SK-N-SH treated with all-trans-retinoic acid at 6 μM for 48 hours (cell line): Measurements from ENCODE around the gene UNG.

Experiments
- ATAC-seq: fragments of 200-7000 bp; cut with Tn5 transposase; 3 replicates; pipeline ENCODE4 v1.9.1; 2020; ENCODE audit warnings: mild to moderate bottlenecking, moderate library complexity
- ARNTL ChIP-seq: fragments of 450-650 bp; formaldehyde crosslinking; IDR thresholded peaks from 2 replicates; pipeline ENCODE4 v1.5.0; 2020; ENCODE audit warnings: low read depth, mild to moderate bottlenecking, moderate library complexity, borderline replicate concordance
- BACH2 ChIP-seq: fragments of 250-450 bp; sonication (Bioruptor Pico); IDR thresholded peaks from 2 replicates; pipeline ENCODE4 v1.9.0; 2021; ENCODE audit warnings: mild to moderate bottlenecking, borderline replicate concordance
- CSDC2 ChIP-seq: fragments of 250-450 bp; sonication (Bioruptor Pico); IDR thresholded peaks from 2 replicates; pipeline ENCODE4 v1.5.0; 2020; ENCODE audit warnings: mild to moderate bottlenecking, moderate library complexity
- ESRRG ChIP-seq: fragments of 250-450 bp; sonication (Bioruptor Pico); IDR thresholded peaks from 2 replicates; pipeline ENCODE4 v1.6.1; 2021; ENCODE audit warnings: mild to moderate bottlenecking
- GLIS3 ChIP-seq: fragments of 250-450 bp; sonication (Bioruptor Pico); IDR thresholded peaks from 2 replicates; pipeline ENCODE4 v1.5.0; 2020; ENCODE audit warnings: mild to moderate bottlenecking, moderate library complexity
- ISL1 ChIP-seq: fragments of 250-450 bp; sonication (Bioruptor Pico); IDR thresholded peaks from 2 replicates; pipeline ENCODE4 v2.1.2; 2022; ENCODE audit warnings: mild to moderate bottlenecking, moderate library complexity
- PPARA ChIP-seq: fragments of 250-450 bp; sonication (Bioruptor Pico); IDR thresholded peaks from 2 replicates; pipeline ENCODE4 v1.5.0; 2020; ENCODE audit warnings: mild to moderate bottlenecking, borderline replicate concordance
- RARB ChIP-seq: fragments of 250-450 bp; sonication (Bioruptor Pico); IDR thresholded peaks from 2 replicates; pipeline ENCODE4 v1.8.0; 2021; ENCODE audit warnings: mild to moderate bottlenecking, moderate library complexity
- SNAI2 ChIP-seq: fragments of 250-450 bp; sonication (Bioruptor Pico); IDR thresholded peaks from 2 replicates; pipeline ENCODE4 v1.5.0; 2020; ENCODE audit warnings: mild to moderate bottlenecking, moderate library complexity
- TCF4 ChIP-seq: fragments of 250-450 bp; sonication (Bioruptor Pico); IDR thresholded peaks from 2 replicates; pipeline ENCODE4 v1.8.0; 2021; ENCODE audit warnings: mild to moderate bottlenecking, moderate library complexity, borderline replicate concordance
- TOX ChIP-seq: fragments of 250-450 bp; sonication (Bioruptor Pico); IDR thresholded peaks from 2 replicates; pipeline ENCODE4 v1.8.0; 2021; ENCODE audit warnings: mild to moderate bottlenecking, moderate library complexity, borderline replicate concordance
- ZC3H10 ChIP-seq: fragments of 250-450 bp; sonication (Bioruptor Pico); IDR thresholded peaks from 2 replicates; pipeline ENCODE4 v1.5.1; 2021; ENCODE audit warnings: mild to moderate bottlenecking, moderate library complexity
- ZFP30 ChIP-seq: fragments of 450-650 bp; formaldehyde crosslinking; IDR thresholded peaks from 2 replicates; pipeline ENCODE4 v1.5.0; 2022; ENCODE audit warnings: mild to moderate bottlenecking, moderate library complexity
- ZNF565 ChIP-seq: fragments of 450-650 bp; formaldehyde crosslinking; conservative IDR thresholded peaks from 2 replicates; pipeline ENCODE4 v1.5.0; 2020; ENCODE audit warnings: low read depth, mild to moderate bottlenecking, moderate library complexity
- ZNF70 ChIP-seq: fragments of 450-650 bp; formaldehyde crosslinking; IDR thresholded peaks from 2 replicates; pipeline ENCODE4 v1.5.0; 2020; ENCODE audit warnings: mild to moderate bottlenecking, moderate library complexity
- ZNF8 ChIP-seq: fragments of 450-650 bp; formaldehyde crosslinking; IDR thresholded peaks from 2 replicates; pipeline ENCODE4 v1.5.0; 2020; ENCODE audit warnings: mild to moderate bottlenecking, moderate library complexity
- TF ChIP-seq, protein P1 (sequence below): fragments of 250-450 bp; sonication (Bioruptor Pico); IDR thresholded peaks from 2 replicates; pipeline ENCODE4 v1.5.1; 2020; ENCODE audit warnings: low read depth, mild to moderate bottlenecking, moderate library complexity
- TF ChIP-seq, protein P2 (sequence below): fragments of 250-450 bp; sonication (Bioruptor Pico); IDR thresholded peaks from 2 replicates; pipeline ENCODE4 v1.8.0; 2021; ENCODE audit warnings: low read depth, mild to moderate bottlenecking, moderate library complexity, borderline replicate concordance
- TF ChIP-seq, protein P3 (sequence below): fragments of 250-450 bp; sonication (Bioruptor Pico); IDR thresholded peaks from 2 replicates; pipeline ENCODE4 v1.5.1; 2021; ENCODE audit warnings: mild to moderate bottlenecking, moderate library complexity
- TF ChIP-seq, protein P4 (sequence below): fragments of 250-450 bp; sonication (Bioruptor Pico); IDR thresholded peaks from 2 replicates; pipeline ENCODE4 v1.8.0; 2020; ENCODE audit warnings: mild to moderate bottlenecking, moderate library complexity, borderline replicate concordance

Gene UNG

DNA sequence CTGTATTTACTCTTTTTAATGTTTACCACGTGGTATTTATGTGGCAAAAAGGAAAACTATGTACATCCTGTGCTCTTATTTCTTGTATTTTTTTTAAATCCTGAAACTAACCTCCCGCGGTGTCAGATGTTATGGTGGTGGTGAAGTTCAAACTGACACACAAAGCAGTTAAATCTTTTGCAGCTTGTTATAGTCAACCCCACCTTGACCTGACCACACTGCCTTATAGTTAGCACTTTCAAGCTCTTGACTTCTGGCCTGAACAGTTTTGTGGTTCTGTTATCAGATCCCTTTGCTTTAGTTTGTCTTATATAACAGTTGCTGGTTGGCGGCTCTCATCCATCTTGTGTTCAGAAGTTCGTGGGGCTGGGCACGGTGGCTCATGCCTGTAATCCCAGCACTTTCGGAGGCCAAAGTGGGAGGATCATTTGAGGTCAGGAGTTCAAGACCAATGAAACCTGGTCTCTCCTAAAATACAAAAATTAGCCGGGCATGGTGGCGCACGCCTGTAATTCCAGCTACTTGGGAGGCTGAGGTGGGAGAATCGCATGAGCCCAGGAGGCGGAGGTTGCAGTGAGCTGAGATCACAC, 2.1 kb downstream of the UNG start:
- TF ChIP-seq RARB (no peak), CSDC2 (CRISPR knock-in tag) (no peak), SNAI2 (CRISPR knock-in tag) (no peak), ZNF8 (CRISPR knock-in tag) (no peak), PPARA (CRISPR knock-in tag) (no peak), ZNF70 (CRISPR knock-in tag) (no peak), GLIS3 (CRISPR knock-in tag) (no peak), ZFP30 (CRISPR knock-in tag) (no peak), BACH2 (no peak), ISL1 (no peak), ZC3H10 (CRISPR knock-in tag) (no peak), TOX (CRISPR knock-in tag) (no peak), ARNTL (CRISPR knock-in tag) (no peak), TCF4 (CRISPR knock-in tag) (no peak), ESRRG (CRISPR knock-in tag) (no peak)
- TF ChIP-seq, protein P1, sequence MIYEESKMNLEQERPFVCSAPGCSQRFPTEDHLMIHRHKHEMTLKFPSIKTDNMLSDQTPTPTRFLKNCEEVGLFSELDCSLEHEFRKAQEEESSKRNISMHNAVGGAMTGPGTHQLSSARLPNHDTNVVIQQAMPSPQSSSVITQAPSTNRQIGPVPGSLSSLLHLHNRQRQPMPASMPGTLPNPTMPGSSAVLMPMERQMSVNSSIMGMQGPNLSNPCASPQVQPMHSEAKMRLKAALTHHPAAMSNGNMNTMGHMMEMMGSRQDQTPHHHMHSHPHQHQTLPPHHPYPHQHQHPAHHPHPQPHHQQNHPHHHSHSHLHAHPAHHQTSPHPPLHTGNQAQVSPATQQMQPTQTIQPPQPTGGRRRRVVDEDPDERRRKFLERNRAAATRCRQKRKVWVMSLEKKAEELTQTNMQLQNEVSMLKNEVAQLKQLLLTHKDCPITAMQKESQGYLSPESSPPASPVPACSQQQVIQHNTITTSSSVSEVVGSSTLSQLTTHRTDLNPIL (CRISPR knock-in tag): no peak
- TF ChIP-seq, protein P2, sequence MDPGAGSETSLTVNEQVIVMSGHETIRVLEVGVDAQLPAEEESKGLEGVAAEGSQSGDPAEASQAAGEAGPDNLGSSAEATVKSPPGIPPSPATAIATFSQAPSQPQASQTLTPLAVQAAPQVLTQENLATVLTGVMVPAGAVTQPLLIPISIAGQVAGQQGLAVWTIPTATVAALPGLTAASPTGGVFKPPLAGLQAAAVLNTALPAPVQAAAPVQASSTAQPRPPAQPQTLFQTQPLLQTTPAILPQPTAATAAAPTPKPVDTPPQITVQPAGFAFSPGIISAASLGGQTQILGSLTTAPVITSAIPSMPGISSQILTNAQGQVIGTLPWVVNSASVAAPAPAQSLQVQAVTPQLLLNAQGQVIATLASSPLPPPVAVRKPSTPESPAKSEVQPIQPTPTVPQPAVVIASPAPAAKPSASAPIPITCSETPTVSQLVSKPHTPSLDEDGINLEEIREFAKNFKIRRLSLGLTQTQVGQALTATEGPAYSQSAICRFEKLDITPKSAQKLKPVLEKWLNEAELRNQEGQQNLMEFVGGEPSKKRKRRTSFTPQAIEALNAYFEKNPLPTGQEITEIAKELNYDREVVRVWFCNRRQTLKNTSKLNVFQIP (CRISPR knock-in tag): no peak
- TF ChIP-seq, protein P3, sequence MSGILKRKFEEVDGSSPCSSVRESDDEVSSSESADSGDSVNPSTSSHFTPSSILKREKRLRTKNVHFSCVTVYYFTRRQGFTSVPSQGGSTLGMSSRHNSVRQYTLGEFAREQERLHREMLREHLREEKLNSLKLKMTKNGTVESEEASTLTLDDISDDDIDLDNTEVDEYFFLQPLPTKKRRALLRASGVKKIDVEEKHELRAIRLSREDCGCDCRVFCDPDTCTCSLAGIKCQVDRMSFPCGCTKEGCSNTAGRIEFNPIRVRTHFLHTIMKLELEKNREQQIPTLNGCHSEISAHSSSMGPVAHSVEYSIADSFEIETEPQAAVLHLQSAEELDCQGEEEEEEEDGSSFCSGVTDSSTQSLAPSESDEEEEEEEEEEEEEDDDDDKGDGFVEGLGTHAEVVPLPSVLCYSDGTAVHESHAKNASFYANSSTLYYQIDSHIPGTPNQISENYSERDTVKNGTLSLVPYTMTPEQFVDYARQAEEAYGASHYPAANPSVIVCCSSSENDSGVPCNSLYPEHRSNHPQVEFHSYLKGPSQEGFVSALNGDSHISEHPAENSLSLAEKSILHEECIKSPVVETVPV: no peak
- TF ChIP-seq, protein P4, sequence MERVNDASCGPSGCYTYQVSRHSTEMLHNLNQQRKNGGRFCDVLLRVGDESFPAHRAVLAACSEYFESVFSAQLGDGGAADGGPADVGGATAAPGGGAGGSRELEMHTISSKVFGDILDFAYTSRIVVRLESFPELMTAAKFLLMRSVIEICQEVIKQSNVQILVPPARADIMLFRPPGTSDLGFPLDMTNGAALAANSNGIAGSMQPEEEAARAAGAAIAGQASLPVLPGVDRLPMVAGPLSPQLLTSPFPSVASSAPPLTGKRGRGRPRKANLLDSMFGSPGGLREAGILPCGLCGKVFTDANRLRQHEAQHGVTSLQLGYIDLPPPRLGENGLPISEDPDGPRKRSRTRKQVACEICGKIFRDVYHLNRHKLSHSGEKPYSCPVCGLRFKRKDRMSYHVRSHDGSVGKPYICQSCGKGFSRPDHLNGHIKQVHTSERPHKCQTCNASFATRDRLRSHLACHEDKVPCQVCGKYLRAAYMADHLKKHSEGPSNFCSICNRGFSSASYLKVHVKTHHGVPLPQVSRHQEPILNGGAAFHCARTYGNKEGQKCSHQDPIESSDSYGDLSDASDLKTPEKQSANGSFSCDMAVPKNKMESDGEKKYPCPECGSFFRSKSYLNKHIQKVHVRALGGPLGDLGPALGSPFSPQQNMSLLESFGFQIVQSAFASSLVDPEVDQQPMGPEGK (CRISPR knock-in tag): no peak
- TF ChIP-seq, all 23 proteins: peak for 0
- no peak for ATAC-seq

DNA sequence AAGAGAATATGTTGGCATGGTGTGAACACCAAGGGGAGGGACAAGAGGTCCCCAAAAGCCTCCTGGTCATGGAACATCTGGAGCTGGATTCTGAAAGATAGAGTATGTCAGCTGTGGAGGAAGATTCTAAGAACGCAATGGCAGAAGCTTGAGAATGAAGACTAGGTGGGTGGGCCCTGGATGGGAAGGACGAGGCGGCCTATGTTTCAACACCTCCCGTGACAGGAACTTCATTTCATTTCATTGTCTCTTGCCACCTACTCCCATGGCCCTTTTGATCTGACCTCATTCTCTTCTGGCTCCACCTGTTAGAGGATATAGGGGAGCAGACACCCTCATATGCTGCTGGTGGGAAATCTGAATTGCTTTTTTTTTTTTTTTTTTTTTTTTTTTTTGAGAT, 3.3 kb downstream of the UNG start:
- ATAC-seq: no peak
- TF ChIP-seq ARNTL (CRISPR knock-in tag) (no peak), ZNF70 (CRISPR knock-in tag) (no peak), RARB (no peak), BACH2 (no peak), ZC3H10 (CRISPR knock-in tag) (no peak), ZNF565 (CRISPR knock-in tag) (no peak), SNAI2 (CRISPR knock-in tag) (no peak), TOX (CRISPR knock-in tag) (no peak), CSDC2 (CRISPR knock-in tag) (no peak), ZFP30 (CRISPR knock-in tag) (no peak), TCF4 (CRISPR knock-in tag) (no peak), ESRRG (CRISPR knock-in tag) (no peak), ISL1 (no peak), PPARA (CRISPR knock-in tag) (no peak)
- TF ChIP-seq, protein P1 (CRISPR knock-in tag): no peak
- TF ChIP-seq, protein P2 (CRISPR knock-in tag): no peak
- TF ChIP-seq, protein P4 (CRISPR knock-in tag): no peak
